Keratinocyte (primary cell): ENCODE results near the gene PNPLA8. TPM values are rescaled to one million over a fixed set of nuclear protein-coding genes. Genes with fewer than 3 reads are reported as not detected.

Source experiments
- DNase-seq: peaks from one replicate; pipeline ENCODE4 v3.0.0-alpha.2; 2011; ENCODE audit warnings: low read depth, missing footprints, low spot score
- FAIRE-seq: peaks from 2 replicates; lab custom pipeline; 2011; peaks lifted over from hg19 to GRCh38; lab: Jason Lieb, UNC
- H2AFZ ChIP-seq: 2 replicates; pipeline ENCODE4 v1.6.0; 2012; ENCODE audit warnings: low read length, control low read depth, inconsistent platforms; ENCODE audit not compliant: control insufficient read depth
- H3K27ac ChIP-seq: 2 replicates; pipeline ENCODE4 v1.5.1; 2011; ENCODE audit warnings: low read length; ENCODE audit not compliant: control insufficient read depth, insufficient read depth
- H3K27me3 ChIP-seq: 3 replicates; pipeline ENCODE4 v1.6.0; 2011; ENCODE audit warnings: low read length; ENCODE audit not compliant: control insufficient read depth, insufficient read depth; ENCODE audit errors: extremely low read depth
- H3K36me3 ChIP-seq, 2 experiments: 2 replicates in 1 of 2; 3 replicates in 1 of 2; pipeline ENCODE4 v1.5.1; 2011; ENCODE audit warnings: low read length in 2 of 2, mild to moderate bottlenecking in 1 of 2; ENCODE audit not compliant: control insufficient read depth in 2 of 2, insufficient read depth in 2 of 2; ENCODE audit errors: extremely low read depth in 1 of 2
- H3K4me1 ChIP-seq: 3 replicates; pipeline ENCODE4 v1.5.1; 2011; ENCODE audit warnings: low read length; ENCODE audit not compliant: control insufficient read depth, insufficient read depth; ENCODE audit errors: extremely low read depth
- H3K4me2 ChIP-seq: 3 replicates; pipeline ENCODE4 v1.6.0; 2011; ENCODE audit warnings: low read depth, low read length; ENCODE audit not compliant: control insufficient read depth, insufficient read depth; ENCODE audit errors: extremely low read depth
- H3K4me3 ChIP-seq, 3 experiments: fragments of 200-600 bp in 1 of 3; sonication (generic) in 1 of 3; 2 replicates in 2 of 3; 3 replicates in 1 of 3; pipeline ENCODE4 v1.5.1; 2011 to 2016; ENCODE audit warnings: low read length in 3 of 3, mild to moderate bottlenecking in 3 of 3, control low read depth in 2 of 3, inconsistent platforms in 1 of 3, low read depth in 1 of 3, mixed read lengths in 1 of 3, mixed run types in 1 of 3, moderate library complexity in 1 of 3; ENCODE audit not compliant: control insufficient read depth in 2 of 3, insufficient read depth in 2 of 3; ENCODE audit errors: extremely low read depth in 1 of 3
- H3K79me2 ChIP-seq: 2 replicates; pipeline ENCODE4 v1.6.0; 2012; ENCODE audit warnings: low read length; ENCODE audit not compliant: control insufficient read depth, insufficient read depth
- H3K9ac ChIP-seq: 3 replicates; pipeline ENCODE4 v1.6.0; 2011; ENCODE audit warnings: low read length; ENCODE audit not compliant: control insufficient read depth, insufficient read depth; ENCODE audit errors: extremely low read depth
- H3K9me1 ChIP-seq: 3 replicates; pipeline ENCODE4 v1.6.0; 2011; ENCODE audit warnings: low read length; ENCODE audit not compliant: control insufficient read depth, insufficient read depth; ENCODE audit errors: extremely low read depth
- H3K9me3 ChIP-seq: 2 replicates; pipeline ENCODE4 v1.5.1; 2012; ENCODE audit warnings: low read depth, low read length; ENCODE audit not compliant: control insufficient read depth
- H4K20me1 ChIP-seq: 3 replicates; pipeline ENCODE4 v1.6.0; 2011; ENCODE audit warnings: low read length; ENCODE audit not compliant: control insufficient read depth, insufficient read depth; ENCODE audit errors: extremely low read depth
- CTCF ChIP-seq, 3 experiments: IDR thresholded peaks in 1 of 3; conservative IDR thresholded peaks in 1 of 3; optimal IDR thresholded peaks in 1 of 3; 2 replicates in 2 of 3; 3 replicates in 1 of 3; pipeline versions ENCODE3 to v1.5.1; 2011; ENCODE audit warnings: low read length in 3 of 3, mild to moderate bottlenecking in 3 of 3, moderate library complexity in 2 of 3, control low read depth in 1 of 3, inconsistent platforms in 1 of 3; ENCODE audit not compliant: insufficient read depth in 2 of 3; ENCODE audit errors: extremely low read depth in 1 of 3
- EZH2 ChIP-seq: IDR thresholded peaks from one replicate; pipeline ENCODE4 v1.6.1; 2012; ENCODE audit warnings: inconsistent platforms, mild to moderate bottlenecking, low read length, moderate library complexity
- dilution Hi-C: fragments of 300-500 bp; cut with MboI; formaldehyde crosslinking; loops from one replicate; pipeline ENCODE4 v1.7.0; 2020; ENCODE audit warnings: low sequenced_read_pairs; ENCODE audit not compliant: extremely low pct_ligation_motif_present
- polyA plus RNA-seq, 5 experiments: library from polyadenylated mRNA; depleted of rRNA in 3 of 5; stranded (reverse) in 3 of 5; stranded (forward) in 1 of 5; unstranded in 1 of 5; fragments of >200 nt; gene quantifications; 1 replicate in 1 of 5; 2 replicates in 3 of 5; 3 replicates in 1 of 5; pipeline versions ENCODE4 v1.2.1 to v1.2.3, GENCODE V29; 2011 to 2012; ENCODE audit warnings: missing spikeins in 2 of 5, low read depth in 1 of 5, low replicate concordance in 1 of 5

PNPLA8 gene
- polyA plus RNA-seq, 1 donor (not counting 4 experiments of a cell fraction or from before 2014, with no cell fraction given) = 23.1 TPM

GRCh38 chr7:108525327-108525984 is 479 bp downstream of the PNPLA8 start:
- dilution Hi-C loops = no loop called here
- peaks cover 35% of the 10 kb centered on the region for H3K79me2 ChIP-seq
- peak overlapping the region; percentile 93 for H2AFZ ChIP-seq
- no peaks in the 10 kb centered on the region for H3K9me3 ChIP-seq
- peak overlapping the region; percentile 79 to 97 (median 89) for H3K4me3 ChIP-seq
- H3K27me3 ChIP-seq = no peaks in the 10 kb centered on the region
- no peaks in the 10 kb centered on the region for H4K20me1 ChIP-seq
- H3K9me1 ChIP-seq = no peaks in the 10 kb centered on the region
- peak overlapping the region; percentile 97 for H3K27ac ChIP-seq
- H3K9ac ChIP-seq = peak overlapping the region; percentile 92
- DNase-seq = peak; percentile 48
- TF ChIP-seq CTCF (optimal IDR thresholded peaks at IDR 0.05 in 1 of 3, IDR thresholded peaks at IDR 0.05 in 1 of 3, conservative IDR thresholded peaks at IDR 0.05 in 1 of 3; ENCODE audit: extremely low read depth in 1 of 3, insufficient read depth in 2 of 3, low read length in 3 of 3) (no peak), EZH2 (no peak)
- FAIRE-seq = peak; percentile 51
- H3K36me3 ChIP-seq = no peaks in the 10 kb centered on the region
- H3K4me2 ChIP-seq = peak overlapping the region; percentile 67
- peaks cover 16% of the 10 kb centered on the region for H3K4me1 ChIP-seq

- H3K4me3 ChIP-seq = no peak overlapping the region
- no peak for FAIRE-seq
- DNase-seq = no peak
- H3K9me3 ChIP-seq = no peaks in the 10 kb centered on the region
- H3K9me1 ChIP-seq = no peaks in the 10 kb centered on the region
- H4K20me1 ChIP-seq = no peaks in the 10 kb centered on the region
- H3K27me3 ChIP-seq = no peaks in the 10 kb centered on the region
- peaks cover 0 to 1% of the 10 kb centered on the region in 2 experiments for H3K36me3 ChIP-seq
- H3K4me1 ChIP-seq = peaks cover 8% of the 10 kb centered on the region
- no peak overlapping the region for H3K27ac ChIP-seq
- TF ChIP-seq CTCF (optimal IDR thresholded peaks at IDR 0.05 in 1 of 3, IDR thresholded peaks at IDR 0.05 in 1 of 3, conservative IDR thresholded peaks at IDR 0.05 in 1 of 3; ENCODE audit: extremely low read depth in 1 of 3, insufficient read depth in 2 of 3, low read length in 3 of 3) = no peak
- no peak for TF ChIP-seq EZH2
- H3K4me2 ChIP-seq = no peak overlapping the region
- H3K9ac ChIP-seq = no peak overlapping the region
- dilution Hi-C loops = no loop called here
- H2AFZ ChIP-seq = no peak overlapping the region
- peaks cover 40% of the 10 kb centered on the region for H3K79me2 ChIP-seq
Measured at GRCh38 chr7:108522780-108523179, 3.2 kb downstream of the PNPLA8 start.
